ENCODE results near the gene ASB4. TPM values are rescaled to one million over a fixed set of nuclear protein-coding genes. Genes with fewer than 3 reads are reported as not detected.
"Not testable (repeated sequence)": the region's sequence is repeated elsewhere in the genome, so short reads cannot be mapped to it uniquely, and the experiment has no call there.

The ASB4 gene
- total RNA-seq, 1 donor from 2014 or later: 8.7 TPM

DNA sequence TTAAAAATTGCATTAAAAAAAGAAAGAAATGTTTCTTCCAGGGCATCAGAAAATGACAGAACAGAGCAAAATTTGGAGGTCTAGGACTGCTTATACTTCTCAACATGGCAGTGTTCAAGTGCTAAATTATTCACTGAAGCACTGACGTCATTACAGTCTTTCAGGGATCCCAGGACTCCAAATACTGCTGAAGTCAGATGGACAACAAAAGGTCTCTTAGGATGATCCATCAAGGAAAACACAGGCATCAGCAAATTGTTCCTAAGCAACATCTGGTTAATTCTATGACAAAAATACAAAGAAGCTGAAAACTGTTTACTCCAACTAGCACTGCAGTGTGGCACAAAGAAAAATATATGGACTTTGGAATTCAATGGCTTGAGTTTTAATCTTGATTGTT is 58.4 kb downstream of the ASB4 start:
- ATAC-seq (no peak), DNase-seq (no peak)
- intact Hi-C loops (cut with micrococcal nuclease): no loop called here

DNA sequence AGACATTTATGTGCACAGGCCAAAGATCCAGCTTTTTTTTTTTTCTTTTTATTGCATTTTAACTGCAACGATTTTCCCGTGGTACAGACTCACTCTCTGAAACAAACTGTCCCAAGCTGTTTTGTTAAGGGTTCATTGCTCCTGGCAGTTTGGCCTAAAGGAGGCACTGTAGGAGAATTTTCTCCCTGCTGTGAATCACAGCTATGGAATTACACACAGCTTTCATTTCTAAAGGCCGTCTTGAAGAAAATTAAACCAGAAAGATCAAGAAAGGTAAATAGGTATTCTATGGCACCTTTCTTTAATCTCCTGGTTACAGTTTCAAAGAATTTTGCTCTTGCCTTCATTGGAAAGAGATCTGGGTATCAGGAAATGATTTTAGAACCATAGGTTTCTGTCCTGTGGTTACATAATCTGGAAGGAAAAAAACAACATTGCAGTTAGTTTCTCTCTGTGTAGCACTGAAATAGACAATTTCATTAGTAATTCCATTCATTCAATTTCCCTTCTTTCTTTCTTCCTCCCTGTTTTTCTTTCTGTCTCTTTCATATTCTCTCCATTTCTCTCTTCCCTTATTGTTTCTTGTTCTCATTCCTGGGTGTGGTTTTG is 59.4 kb downstream of the ASB4 start:
- ATAC-seq (peak; percentile 82), DNase-seq (no peak)
- intact Hi-C loops (cut with micrococcal nuclease): loop anchor here (5.0 kb wide), 2 partner anchors 52 to 137 kb away; partner anchors contain the start of gene PDK4

DNA sequence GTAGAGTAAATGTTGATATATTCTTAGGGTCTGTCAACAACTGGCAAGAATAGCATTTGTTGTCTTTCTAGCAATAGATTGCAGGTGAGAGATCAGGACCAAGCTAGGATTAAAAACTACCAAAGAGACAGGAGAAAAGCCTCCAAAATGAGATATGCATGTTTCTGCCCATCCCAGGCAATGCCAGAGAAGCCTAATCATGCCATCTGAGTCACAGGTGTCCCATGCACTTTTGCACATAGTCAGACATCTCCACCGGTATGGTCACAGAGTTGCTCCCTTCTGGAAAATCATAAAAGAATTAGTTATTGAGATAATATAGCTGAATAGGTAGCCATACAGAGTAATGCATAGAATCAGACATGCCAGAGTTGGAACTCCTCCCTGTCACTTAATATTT is 59.9 kb downstream of the ASB4 start:
- DNase-seq: no peak
- intact Hi-C loops (cut with micrococcal nuclease): loop anchor here (5.0 kb wide), 2 partner anchors 52 to 137 kb away; partner anchors contain the start of gene PDK4
- no peak for ATAC-seq

DNA sequence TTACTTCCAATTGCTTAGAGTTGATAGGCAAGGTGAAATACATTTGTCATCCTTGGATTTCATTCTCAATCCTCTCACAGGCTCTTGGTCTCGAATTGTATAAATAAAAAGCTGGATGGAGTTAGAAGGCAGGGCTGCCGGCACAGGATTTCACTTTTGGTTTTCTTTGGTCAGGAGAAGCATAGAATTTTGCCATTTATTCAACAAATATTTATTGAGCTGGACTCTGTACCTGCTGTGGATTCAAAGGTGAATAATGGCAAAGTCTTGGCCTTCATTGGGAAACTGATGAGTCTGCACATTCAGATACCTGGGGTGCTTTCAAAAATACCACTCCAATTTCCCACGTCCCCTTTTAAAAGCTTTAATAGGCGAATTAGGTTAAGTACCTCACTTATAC is 60.9 kb downstream of the ASB4 start:
- ATAC-seq: no peak
- intact Hi-C loops (cut with micrococcal nuclease): loop anchor here (5.0 kb wide), 2 partner anchors 51 to 136 kb away; partner anchors contain the start of gene PDK4
- no peak for DNase-seq

DNA sequence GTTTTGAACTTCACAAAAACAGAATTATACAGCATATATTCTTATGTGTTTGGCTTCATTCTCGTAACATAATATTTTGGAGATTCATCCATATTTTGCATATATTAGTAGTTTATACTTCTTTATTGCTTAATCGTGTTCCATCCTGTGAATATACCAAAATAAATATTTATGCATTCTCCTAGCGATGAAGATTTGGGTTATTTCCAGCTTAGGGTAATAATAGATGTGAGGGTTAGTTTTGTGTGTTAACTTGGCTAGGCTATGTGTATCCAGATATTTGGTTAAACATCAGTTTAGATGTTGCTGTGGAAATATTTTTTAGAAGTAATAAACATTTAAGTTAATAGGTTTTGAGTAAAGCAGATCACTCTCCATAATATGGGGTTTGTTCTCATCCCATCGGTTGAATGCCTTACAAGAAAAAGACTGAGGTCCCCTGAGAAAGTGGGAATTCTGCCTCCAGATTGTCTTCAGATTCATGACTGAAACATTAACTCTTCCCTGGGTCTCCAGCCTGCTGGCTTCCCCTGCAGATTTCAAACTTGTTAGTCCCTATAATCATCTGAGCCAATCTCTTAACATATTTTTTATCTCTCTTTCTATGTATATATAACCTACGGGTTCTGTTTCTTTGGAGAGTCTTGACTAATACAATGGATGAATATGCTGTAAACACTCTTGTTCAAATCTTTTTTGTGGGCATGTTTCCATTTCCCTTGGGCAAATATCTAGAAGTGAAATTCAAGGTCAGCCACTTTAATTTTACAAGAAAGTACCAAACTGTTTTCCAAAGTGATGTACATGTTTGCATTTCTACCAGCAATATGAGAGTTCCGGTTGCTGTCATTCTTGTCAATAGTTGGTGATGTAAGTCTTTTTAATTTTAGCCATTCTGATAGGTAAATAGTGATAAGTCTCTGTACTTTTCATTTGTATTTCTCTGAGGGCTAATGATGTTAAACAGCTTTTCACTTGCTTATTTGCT is 61.9 kb downstream of the ASB4 start:
- intact Hi-C loops (cut with micrococcal nuclease): loop anchor here (5.0 kb wide), 2 partner anchors 50 to 135 kb away; partner anchors contain the start of gene PDK4
- ATAC-seq: no peak

DNA sequence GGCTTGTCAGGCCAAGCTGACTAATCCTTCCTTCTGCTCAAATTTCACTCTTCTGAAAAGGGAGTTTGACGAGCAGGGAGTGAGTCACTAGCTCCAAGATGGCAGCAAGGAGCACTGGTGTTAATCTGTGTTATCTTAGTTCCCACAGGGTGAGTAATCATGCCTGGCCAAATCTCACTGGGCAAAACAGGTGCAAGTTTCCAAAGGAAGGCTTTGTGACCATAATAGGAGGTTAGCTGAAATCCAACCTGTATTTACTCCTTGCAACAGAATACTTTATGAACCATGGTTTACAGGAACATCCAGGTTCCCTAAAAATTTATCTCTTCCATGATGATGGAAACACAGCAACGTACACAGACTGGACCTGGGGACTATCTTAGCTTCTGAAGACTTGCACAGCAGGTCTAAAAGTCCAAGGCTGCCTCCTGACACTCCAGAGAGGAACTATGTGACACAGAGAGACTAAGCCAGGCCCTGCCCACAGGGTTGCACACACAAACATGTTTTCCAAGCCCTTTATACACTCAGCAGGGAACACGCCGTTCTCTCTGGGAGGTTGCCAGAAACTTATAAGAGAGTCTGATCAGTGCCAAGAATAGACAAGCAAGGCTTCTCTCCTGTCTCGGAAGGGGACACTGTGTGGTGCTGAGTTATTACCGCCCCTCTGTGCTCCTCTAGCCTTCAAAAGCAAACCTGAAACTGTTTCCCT is 64.2 kb downstream of the ASB4 start:
- ATAC-seq (peak; percentile 97), DNase-seq (peak; percentile 88)
- intact Hi-C loops (cut with micrococcal nuclease): loop anchor here (5.0 kb wide), 2 partner anchors 47 to 132 kb away; partner anchors contain the start of gene PDK4

More for the DNA sequence above, 61.9 kb downstream of the ASB4 start:
- DNase-seq: no peak

DNA sequence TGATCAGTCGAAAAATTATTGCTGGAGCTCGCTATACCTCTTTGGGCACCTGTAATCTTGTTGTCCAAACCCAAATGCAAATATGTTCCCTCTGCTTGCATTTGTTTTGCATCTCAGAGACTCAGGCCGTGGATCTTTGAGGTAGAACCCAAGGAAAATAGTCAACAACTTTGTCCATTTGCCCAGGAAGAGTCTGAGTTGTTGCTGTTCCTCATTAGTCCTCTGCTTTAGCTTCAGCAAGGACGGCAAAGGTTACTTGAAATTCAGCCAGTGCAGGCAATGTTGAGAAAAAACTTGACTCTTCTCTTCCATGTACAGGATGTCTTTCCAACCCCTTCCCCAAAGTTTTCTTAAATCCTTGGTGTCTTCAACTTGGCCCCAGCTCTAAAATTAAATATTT is 64.8 kb downstream of the ASB4 start:
- ATAC-seq (peak; percentile 4), DNase-seq (no peak)
- intact Hi-C loops (cut with micrococcal nuclease): no loop called here

DNA sequence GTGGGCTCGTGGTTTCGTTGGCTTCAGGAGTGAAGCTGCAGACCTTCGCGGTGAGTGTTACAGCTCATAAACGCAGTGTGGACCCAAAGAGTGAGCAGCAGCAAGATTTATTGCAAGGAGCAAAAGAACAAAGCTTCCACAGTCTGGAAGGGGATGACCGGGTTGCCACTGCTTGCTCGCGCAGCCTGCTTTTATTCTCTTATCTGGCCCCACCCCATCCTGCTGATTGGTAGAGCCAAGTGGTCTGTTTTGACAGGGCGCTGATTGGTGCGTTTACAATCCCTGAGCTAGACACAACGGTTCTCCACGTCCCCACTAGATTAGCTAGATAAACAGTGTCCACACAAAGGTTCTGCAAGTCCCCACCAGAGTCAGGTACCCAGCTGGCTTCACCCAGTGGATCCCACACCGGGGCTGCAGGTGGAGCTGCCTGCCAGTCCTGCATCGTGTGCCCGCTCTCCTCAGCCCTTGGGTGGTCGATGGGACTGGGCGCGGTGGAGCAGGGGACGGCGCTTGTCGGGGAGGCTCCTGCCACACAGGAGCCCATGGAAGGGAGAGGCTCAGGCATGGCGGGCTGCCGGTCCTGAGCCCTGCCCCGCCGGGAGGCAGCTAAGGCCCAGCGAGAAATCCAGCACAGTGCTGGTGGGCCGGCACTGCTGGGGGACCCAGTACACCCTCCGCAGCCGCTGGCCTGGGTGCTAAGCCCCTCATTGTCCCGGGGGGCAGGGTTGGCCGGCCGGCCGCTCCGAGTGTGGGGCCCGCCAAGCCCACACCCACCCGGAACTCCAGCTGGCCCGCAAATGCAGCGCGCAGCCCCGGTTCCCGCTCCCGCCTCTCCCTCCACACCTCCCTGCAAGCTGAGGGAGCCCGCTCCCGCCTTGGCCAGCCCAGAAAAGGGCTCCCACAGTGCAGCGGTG is 66.5 kb downstream of the ASB4 start:
- DNase-seq; ATAC-seq; intact Hi-C loops (cut with micrococcal nuclease): not testable (repeated sequence)

DNA sequence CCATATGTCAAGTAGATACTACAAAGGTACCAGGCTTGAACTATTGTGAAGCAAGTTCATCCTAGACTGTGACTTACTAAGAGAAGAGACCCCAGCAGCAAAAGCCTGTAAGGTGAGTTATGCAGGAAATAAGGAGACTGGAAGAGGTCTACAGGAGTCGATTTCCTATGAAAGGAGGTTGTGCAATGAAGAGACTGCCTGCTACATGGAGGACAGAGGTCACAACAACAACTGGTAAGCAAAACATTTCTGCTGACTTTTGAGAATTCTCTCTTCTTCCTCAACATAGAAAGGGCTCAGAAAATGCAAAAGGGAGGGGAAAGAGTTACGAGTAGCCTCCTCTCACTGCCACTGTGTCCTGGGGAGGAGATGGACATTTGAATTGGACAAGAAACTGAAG is 68.2 kb downstream of the ASB4 start:
- no peak for DNase-seq
- intact Hi-C loops (cut with micrococcal nuclease): no loop called here
- ATAC-seq: no peak

DNA sequence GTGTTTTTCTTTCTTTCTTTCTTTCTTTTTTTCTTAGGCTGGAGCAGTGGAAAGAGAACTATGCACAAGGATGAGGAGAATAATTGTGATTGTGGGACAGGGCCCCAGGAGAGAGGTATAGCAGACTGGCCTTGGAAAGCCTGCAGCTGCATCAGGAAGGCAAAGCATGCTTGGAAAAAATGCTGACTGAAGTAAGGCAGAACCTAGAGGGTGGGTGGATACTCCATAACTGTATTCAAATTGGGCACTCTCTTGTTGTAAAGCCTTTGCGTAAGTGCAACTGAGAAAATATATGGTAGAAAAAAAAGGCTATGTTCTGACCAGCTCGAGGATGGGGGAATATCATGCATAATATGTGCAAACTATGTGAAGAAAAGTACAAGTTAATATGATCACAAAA is 71.0 kb downstream of the ASB4 start:
- DNase-seq (no peak), ATAC-seq (no peak)
- intact Hi-C loops (cut with micrococcal nuclease): no loop called here

DNA sequence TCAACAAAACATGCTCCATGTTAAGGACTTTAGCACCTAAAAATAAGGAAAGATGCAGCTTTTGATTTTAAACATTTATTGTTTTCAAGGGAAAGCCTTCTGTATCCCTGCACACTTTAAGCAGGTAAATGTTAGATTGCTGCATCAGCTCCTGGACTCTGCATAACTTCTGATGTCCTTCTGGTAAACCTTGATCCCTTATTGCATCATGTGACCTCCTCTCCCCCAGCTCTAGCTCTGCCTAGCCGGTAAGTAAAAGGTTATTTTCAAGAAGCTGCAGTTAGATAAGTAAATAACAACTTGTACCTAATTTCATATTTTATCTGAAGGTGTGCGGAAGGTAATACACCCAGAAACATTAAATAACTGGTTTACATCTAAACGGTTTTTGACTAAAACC is 73.1 kb downstream of the ASB4 start:
- intact Hi-C loops (cut with micrococcal nuclease): no loop called here
- ATAC-seq: no peak
- DNase-seq: no peak

DNA sequence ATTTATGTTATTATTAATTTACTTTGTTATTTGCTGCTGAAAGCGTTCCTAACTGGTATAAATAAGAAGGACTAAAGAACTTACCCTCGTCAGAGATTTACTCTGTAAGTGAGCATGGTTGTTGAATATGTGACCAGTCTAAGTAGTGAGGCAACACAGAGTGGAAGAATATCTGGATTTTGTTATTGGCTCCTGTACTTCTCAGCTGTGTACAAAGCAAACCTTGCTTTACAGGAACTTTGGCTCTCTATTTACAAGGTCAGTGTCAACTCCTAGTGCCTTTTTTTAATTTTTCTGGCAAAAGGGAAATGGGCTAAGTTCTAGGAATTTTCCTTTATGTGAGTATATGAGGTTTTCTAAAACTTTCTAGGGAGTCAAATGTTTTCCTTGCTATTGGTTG is 74.9 kb downstream of the ASB4 start:
- intact Hi-C loops (cut with micrococcal nuclease): no loop called here
- ATAC-seq (no peak), DNase-seq (no peak)

DNA sequence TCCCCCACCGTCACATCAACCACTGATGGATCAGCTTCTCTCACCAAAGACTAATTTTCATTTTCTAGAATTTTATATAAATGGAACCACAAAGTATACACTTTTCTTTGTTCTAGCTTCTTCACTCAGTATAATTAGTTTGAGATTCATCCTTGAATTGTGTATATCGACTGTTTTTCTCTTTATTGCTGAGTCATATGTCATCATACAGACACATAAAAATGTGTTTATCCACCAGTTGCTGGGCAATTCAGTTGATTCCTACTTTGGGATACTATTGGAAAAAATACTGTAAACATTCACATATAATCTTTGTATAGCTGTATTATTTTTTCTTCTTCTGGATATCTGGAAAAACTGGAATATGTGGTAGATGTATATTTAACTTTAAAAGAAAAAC is 84.0 kb downstream of the ASB4 start:
- ATAC-seq: no peak
- intact Hi-C loops (cut with micrococcal nuclease): no loop called here
- DNase-seq: no peak

DNA sequence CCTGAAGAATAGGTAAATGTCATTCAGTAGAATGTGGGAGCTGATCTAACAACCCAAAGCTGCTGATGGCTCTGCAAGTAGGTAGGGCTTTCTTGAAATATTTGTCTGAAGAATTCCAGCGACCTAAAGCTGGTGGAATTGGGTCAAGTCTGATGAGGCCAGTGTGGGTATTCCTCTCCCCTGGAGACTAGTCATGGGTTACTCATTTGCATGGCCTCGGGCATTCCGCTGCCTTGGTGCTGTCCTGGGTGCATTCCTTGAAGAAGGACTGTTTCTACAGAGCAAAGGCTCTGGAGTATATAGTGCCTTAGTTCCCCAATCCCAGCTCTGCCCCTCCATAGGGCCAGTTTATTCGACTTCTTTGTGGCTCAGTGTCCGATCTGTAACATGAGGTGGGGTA is 91.4 kb downstream of the ASB4 start:
- no peak for ATAC-seq
- intact Hi-C loops (cut with micrococcal nuclease): no loop called here
- no peak for DNase-seq

DNA sequence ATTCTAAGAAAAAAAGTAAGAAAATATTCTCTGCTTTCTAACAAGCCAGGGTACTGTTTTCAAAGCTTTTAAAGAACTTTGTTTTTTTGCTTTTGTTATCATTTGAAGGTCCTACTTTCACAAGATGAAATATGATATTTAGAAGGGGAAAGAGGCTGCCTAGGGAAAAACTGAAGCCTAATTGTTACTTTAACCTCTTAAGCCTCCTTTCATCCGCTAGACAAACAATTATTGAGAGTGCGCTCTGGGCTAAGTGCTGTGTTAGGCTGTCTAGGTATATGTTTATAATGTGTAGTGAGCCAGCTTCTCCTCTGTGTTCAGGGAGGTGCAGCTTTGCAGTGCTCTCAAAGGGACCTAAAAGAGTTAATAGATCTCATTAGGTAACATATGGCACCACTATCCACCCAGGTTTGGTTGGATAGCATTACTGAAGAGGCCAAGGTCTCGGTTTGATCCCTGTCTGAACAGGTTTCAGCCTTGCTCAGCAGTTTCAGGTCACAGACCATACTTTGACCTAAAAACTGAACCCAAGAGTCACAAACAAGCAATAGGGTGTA is 92.6 kb downstream of the ASB4 start:
- intact Hi-C loops (cut with micrococcal nuclease): no loop called here
- ATAC-seq (no peak), DNase-seq (no peak)

DNA sequence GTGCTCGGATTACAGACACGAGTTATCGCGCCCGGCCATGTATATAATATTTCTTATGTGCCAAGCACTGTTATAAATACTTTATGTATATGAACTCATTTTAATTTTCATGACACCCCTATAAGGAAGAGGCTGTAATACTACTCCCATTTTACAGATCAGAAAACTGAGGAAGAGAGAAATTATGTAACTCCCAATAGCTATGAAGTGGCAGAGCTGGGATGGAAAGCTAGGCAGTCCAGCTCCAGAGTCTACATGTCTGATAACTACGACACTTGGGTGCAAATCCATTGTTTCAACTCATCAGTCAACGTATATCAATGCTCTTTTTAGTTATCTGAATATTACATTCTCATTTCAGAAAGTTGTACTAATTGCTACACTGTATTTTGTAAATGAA is 93.6 kb downstream of the ASB4 start:
- no peak for ATAC-seq
- no peak for DNase-seq
- intact Hi-C loops (cut with micrococcal nuclease): no loop called here

DNA sequence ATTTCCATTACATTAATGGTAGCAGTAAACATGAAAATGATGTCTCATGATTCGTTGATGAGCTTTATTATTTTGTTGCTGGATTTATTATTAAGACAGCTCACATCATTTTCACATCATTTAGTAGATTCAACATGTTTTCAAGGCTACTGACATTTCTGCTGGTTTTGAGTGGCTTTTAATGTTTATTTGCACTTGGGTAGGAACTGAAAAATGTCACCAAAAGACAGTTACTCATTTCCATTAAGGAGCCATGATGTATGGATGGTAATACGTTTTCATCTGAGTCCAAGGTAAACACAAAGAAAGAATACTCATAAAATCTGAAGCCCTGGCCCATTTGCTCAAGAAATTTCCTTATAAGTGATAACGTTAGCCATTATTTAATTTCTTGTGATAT is 95.7 kb downstream of the ASB4 start:
- intact Hi-C loops (cut with micrococcal nuclease): no loop called here
- DNase-seq (no peak), ATAC-seq (no peak)

DNA sequence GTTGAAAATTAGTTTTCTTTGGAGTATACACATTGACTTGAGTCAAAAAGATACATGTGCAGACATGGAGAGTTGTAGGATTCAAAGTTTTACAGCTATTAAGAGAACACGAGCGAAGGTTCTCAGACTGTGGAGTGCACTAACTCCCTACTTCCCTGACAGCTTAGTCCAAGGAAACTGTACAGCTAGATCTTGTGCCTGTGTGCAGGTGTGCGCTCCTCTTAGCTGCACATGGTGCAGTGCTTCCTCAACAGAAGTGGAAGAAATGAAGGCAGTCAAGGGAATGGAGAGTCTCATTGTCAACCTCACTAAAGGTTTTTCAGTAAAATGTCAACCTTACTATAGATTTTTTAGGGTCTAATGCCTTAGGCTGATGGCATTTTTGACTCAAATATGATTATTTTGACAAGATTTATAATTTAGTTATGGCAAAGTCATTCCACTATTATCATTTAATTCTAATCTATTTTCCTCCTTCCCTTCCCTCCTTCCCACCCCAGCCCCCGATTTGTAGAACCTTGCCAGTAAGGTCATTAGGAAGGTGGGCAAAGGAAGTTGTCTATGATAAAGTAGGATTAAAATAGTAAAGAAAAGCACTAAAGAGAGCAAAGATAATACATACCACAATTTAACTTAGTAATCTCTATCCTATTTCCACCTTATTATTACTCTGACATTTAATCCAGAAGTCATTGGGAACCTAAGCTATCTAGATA is 97.0 kb downstream of the ASB4 start:
- ATAC-seq (peak; percentile 63), DNase-seq (peak; percentile 35)
- intact Hi-C loops (cut with micrococcal nuclease): no loop called here
